ENCODE data around the gene CRTC1.

GRCh38 chr19:18697680-18698079 is 14.2 kb downstream of the CRTC1 start:
- TF ChIP-seq CTCF (IDR thresholded peaks at IDR 0.05 in 4 of 5, conservative IDR thresholded peaks at IDR 0.05 in 1 of 5) (no peak), POLR2A (IDR thresholded peaks at IDR 0.05) (no peak)
